Neural crest cell (in vitro differentiated cells): ENCODE results near the gene FAM81A. TPM values are rescaled to one million over a fixed set of nuclear protein-coding genes. Genes with fewer than 3 reads are reported as not detected.

ENCODE experiments used
- DNase-seq: peaks from one replicate; pipeline ENCODE4 v3.0.0; 2021; ENCODE audit warnings: low read depth, mixed read lengths, low spot score
- H3K27ac Mint-ChIP-seq: one replicate; pipeline ENCODE4 v1.8.0; 2021; ENCODE audit warnings: mild to moderate bottlenecking, mixed read lengths; ENCODE audit not compliant: unreplicated experiment
- H3K27me3 Mint-ChIP-seq: 2 replicates; pipeline ENCODE4 v1.8.0; 2021; ENCODE audit warnings: low read depth, mild to moderate bottlenecking, mixed read lengths
- H3K36me3 Mint-ChIP-seq: 2 replicates; pipeline ENCODE4 v1.8.0; 2021; ENCODE audit warnings: low read depth, mild to moderate bottlenecking, mixed read lengths
- H3K4me1 Mint-ChIP-seq: 2 replicates; pipeline ENCODE4 v1.8.0; 2021; ENCODE audit warnings: mixed read lengths
- H3K4me3 Mint-ChIP-seq: one replicate; pipeline ENCODE4 v1.8.0; 2021; ENCODE audit warnings: mild to moderate bottlenecking, mixed read lengths
- H3K9me3 Mint-ChIP-seq: 2 replicates; pipeline ENCODE4 v1.8.0; 2021; ENCODE audit warnings: mixed read lengths
- total RNA-seq: library from RNA; stranded (reverse); gene quantifications from 2 replicates; pipeline ENCODE4 v1.2.1, GENCODE V29; 2021
- TF ChIP-seq, protein P1 (sequence below): fragments of 200-600 bp; sonication (generic); conservative IDR thresholded peaks from 2 replicates; pipeline ENCODE4 v1.5.0; 2021; ENCODE audit warnings: antibody characterized with exemption, mild to moderate bottlenecking

FAM81A gene
- total RNA-seq, 1 donor from 2014 or later, result 4.2 TPM

DNA sequence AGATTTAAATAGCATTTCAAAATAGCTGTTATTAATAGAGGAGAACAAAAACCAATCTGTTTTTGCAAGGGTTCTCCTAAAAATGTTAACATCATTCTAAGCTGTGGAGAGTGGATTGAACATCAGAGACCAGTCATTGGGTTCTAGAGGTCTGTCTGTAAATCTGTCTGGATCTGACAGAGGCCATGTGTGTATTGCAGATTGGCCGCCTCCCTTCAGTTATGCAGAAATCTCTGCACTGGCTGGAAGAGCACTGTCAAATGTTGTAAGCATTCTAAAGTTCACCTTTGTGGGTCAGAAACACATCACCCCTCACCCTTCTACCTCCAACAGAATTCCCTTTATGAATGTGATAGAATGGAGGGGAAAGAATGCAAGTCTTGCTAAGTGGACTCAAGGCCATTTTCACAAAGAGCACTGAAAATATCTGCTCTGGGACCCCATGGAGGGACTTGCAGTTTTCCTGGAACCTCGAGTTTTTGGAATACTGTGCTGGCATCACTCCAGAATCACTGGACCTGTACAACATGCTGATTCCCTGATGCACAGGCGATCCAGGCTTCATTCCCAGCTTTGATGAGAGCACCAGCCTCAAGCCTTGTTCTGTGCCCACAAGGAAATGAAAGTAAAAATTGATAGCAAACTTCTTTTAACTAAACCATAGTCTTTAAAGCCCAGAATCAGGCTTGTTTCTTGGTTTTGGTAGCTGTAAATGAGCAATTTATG lies 8.4 kb downstream of the FAM81A start:
- peaks cover 6% of the 10 kb centered on the region for H3K4me1 Mint-ChIP-seq
- H3K36me3 Mint-ChIP-seq, result no peaks in the 10 kb centered on the region
- H3K9me3 Mint-ChIP-seq, result no peaks in the 10 kb centered on the region
- TF ChIP-seq, protein P1, sequence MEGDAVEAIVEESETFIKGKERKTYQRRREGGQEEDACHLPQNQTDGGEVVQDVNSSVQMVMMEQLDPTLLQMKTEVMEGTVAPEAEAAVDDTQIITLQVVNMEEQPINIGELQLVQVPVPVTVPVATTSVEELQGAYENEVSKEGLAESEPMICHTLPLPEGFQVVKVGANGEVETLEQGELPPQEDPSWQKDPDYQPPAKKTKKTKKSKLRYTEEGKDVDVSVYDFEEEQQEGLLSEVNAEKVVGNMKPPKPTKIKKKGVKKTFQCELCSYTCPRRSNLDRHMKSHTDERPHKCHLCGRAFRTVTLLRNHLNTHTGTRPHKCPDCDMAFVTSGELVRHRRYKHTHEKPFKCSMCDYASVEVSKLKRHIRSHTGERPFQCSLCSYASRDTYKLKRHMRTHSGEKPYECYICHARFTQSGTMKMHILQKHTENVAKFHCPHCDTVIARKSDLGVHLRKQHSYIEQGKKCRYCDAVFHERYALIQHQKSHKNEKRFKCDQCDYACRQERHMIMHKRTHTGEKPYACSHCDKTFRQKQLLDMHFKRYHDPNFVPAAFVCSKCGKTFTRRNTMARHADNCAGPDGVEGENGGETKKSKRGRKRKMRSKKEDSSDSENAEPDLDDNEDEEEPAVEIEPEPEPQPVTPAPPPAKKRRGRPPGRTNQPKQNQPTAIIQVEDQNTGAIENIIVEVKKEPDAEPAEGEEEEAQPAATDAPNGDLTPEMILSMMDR, result no peak
- H3K27me3 Mint-ChIP-seq, result peaks cover 3% of the 10 kb centered on the region
- H3K4me3 Mint-ChIP-seq, result no peak overlapping the region
- H3K27ac Mint-ChIP-seq, result no peak overlapping the region
- no peak for DNase-seq

DNA sequence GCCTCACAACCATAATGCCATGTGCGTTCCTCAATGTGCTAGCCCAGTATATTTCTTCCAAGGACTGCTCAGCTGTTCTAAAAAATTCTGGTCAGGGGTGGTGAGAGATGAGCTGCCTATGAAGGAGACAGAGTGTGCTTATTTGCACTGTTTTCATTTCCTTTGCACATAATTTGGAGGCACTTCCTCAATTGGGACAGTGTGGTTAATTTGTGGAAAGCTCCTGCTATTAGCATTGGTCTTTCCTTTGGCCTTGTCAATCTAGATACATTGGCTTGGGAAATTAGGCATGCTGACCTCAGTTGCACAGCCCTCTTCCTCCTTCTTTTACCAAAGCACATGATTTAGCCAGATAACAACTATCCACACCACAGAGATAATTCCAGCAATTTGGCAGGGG lies 9.4 kb downstream of the FAM81A start:
- H3K36me3 Mint-ChIP-seq, result no peaks in the 10 kb centered on the region
- H3K27me3 Mint-ChIP-seq, result peaks cover 3% of the 10 kb centered on the region
- H3K9me3 Mint-ChIP-seq, result no peaks in the 10 kb centered on the region
- H3K4me3 Mint-ChIP-seq, result no peak overlapping the region
- no peak for DNase-seq
- H3K4me1 Mint-ChIP-seq, result peaks cover 6% of the 10 kb centered on the region
- no peak overlapping the region for H3K27ac Mint-ChIP-seq
- TF ChIP-seq, protein P1, result no peak

DNA sequence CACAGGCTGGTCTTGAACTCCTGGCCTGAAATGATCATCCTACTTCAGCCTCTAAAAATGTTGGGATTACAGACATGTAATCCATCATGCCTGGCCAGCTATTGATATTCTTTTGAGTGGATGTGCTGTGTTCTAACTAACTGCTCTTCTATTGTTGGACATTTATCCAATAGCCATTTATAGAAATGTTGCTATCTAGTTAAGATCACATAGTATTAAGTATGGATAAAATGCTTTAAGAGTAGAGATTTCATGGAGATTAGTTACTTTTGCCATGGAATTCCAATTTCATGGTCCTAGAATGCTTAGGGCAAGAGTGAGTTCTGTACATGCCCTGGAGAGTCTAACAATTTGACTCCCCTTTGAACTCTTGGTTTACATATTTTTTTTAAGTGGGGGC lies 10.9 kb downstream of the FAM81A start:
- TF ChIP-seq, protein P1, result no peak
- Mint-ChIP-seq H3K4me3 (no peak overlapping the region), H3K27me3 (peaks cover 2% of the 10 kb centered on the region), H3K36me3 (no peaks in the 10 kb centered on the region), H3K4me1 (peaks cover 1% of the 10 kb centered on the region), H3K9me3 (no peaks in the 10 kb centered on the region), H3K27ac (no peak overlapping the region)
- no peak for DNase-seq

DNA sequence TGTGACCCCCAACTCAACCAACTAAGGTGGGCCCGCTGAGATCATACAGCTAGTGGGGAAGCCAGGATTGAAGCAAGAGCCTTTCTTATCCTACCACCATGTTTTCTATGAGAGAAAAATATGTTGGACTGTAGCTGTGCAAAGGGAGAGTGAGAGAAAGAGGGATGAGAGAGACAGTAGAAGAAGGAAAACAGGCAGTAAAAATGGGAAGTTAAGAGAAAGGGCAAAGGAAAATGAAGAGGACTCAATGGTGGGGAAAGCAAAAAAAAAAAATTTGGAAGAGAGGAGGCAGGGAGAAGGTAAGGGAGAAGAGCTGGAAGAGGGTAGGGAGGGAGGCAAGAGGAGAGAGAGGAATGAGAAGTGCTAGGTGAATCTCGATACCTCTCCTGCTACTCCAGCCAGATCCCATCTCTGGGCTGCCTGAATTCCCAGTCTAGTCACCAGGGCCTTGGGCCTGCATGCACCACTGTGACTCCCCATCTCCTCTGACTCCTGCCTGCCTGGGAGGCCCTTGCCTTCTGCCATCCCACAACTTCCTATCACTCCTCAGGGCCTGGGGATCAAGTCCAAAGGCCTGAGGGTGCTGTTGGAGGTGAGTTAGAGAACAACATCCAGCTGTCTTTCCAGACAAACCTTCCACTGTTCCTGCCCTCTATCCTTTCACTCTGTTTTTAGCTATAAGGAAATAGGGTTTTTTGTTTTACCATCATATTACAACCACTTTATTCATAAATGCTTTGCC lies 15.7 kb downstream of the FAM81A start:
- no peak for DNase-seq
- no peaks in the 10 kb centered on the region for H3K36me3 Mint-ChIP-seq
- H3K9me3 Mint-ChIP-seq, result no peaks in the 10 kb centered on the region
- no peak overlapping the region for H3K27ac Mint-ChIP-seq
- no peak overlapping the region for H3K4me3 Mint-ChIP-seq
- TF ChIP-seq, protein P1, result no peak
- H3K4me1 Mint-ChIP-seq, result no peaks in the 10 kb centered on the region
- no peaks in the 10 kb centered on the region for H3K27me3 Mint-ChIP-seq

DNA sequence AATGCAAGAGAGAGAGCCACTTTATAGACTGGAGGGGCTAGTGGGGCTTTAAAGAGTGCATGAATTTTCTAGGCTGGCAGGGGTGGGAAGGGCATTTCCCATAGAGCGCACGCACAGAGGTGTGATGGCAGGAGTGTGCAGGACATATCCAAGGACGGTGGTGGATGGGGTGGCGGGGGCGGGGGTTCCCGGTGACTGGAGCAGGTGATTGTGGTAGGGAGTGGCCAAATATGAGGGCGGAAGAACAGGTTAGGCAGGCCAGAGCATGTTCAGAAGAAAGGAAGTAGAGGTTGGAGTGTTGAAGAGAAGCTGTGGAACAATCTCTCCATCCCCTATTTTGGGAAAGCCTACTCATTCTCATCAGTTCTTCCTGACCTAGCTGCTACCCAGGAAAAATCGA lies 18.1 kb downstream of the FAM81A start:
- TF ChIP-seq, protein P1, result no peak
- H3K4me1 Mint-ChIP-seq, result no peaks in the 10 kb centered on the region
- H3K4me3 Mint-ChIP-seq, result no peak overlapping the region
- peaks cover under 1% of the 10 kb centered on the region for H3K36me3 Mint-ChIP-seq
- no peak overlapping the region for H3K27ac Mint-ChIP-seq
- no peaks in the 10 kb centered on the region for H3K9me3 Mint-ChIP-seq
- DNase-seq, result no peak
- no peaks in the 10 kb centered on the region for H3K27me3 Mint-ChIP-seq
